Measurements from ENCODE around the gene STARD13. TPM values are rescaled to one million over a fixed set of nuclear protein-coding genes. Genes with fewer than 3 reads are reported as not detected.

The STARD13 gene
- total and polyA plus RNA-seq, 2 donors (not counting 1 experiment from before 2014, with no cell fraction given), result 0.06 to 0.22 TPM

DNA sequence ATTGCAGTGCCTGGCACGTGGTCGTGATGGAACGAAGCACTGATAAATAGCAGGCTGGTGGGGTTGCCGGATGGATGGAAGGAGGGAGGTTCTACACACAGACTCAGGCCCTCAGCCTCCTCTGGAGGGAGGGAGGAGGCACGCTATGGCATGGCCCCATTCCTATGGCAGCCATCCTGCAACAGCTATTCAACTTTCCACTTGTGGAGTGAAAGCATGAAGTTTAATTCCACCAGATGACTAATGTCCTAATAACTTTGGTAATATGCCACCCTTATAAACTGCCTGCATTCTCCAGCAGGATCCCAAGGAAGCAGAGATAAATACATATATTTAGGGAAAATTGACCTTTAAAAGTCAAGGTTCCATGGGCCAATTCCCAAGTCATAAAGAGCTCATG lies 176.9 kb downstream of the STARD13 start:
- no peak overlapping the region for H2AFZ ChIP-seq (ENCODE audit: insufficient read depth, low read depth, low read length, poor library complexity, severe bottlenecking)
- H3K4me1 ChIP-seq (ENCODE audit: control insufficient read depth in 2 of 2, insufficient read depth in 2 of 2, low read length in 2 of 2), result peaks cover 33 to 51% of the 10 kb centered on the region in 2 donors
- no peak overlapping the region for H3K4me3 ChIP-seq (ENCODE audit: control extremely low read depth in 1 of 5, extremely low read depth in 1 of 5, insufficient read depth in 1 of 5, low read depth in 2 of 5, low read length in 4 of 5)
- no peak for TF ChIP-seq CTCF (IDR thresholded peaks at IDR 0.05)
- no peak for TF ChIP-seq EZH2 (IDR thresholded peaks at IDR 0.05; ENCODE audit: borderline replicate concordance, insufficient read depth, low read depth, low read length, poor library complexity, severe bottlenecking)
- ChIA-PET POLR2A (no interaction called here), CTCF (no interaction called here)
- no peak overlapping the region for H3K9ac ChIP-seq (ENCODE audit: low read length)
- Mint-ChIP-seq H3K4me3 (no peak overlapping the region), H3K9me3 (ENCODE audit: insufficient read depth) (no peaks in the 10 kb centered on the region), H3K27me3 (peaks cover 33% of the 10 kb centered on the region), H3K4me1 (peaks cover 53% of the 10 kb centered on the region), H3K27ac (no peak overlapping the region)
- H3K9me3 ChIP-seq (ENCODE audit: control extremely low read depth in 1 of 3, control insufficient read depth in 2 of 3, insufficient read depth in 1 of 3, low read length in 2 of 3), result peaks cover 0 to 4% (median 0%) of the 10 kb centered on the region in 3 donors
- no peak overlapping the region for H3K4me2 ChIP-seq (replicated peaks; ENCODE audit: low read depth, low read length, poor library complexity, severe bottlenecking)
- no peaks in the 10 kb centered on the region for H3K79me2 ChIP-seq (ENCODE audit: control insufficient read depth, insufficient read depth, low read length)
- H4K20me1 ChIP-seq (ENCODE audit: control insufficient read depth, insufficient read depth, low read length, poor library complexity, severe bottlenecking), result no peaks in the 10 kb centered on the region
- DNase-seq, result no peak
- no peak for ATAC-seq (ENCODE audit: low read depth)
- intact Hi-C loops (cut with micrococcal nuclease), result no loop called here
- H3K27ac ChIP-seq (ENCODE audit: low read length in 2 of 2), result no peak overlapping the region
- H3K27me3 ChIP-seq (replicated peaks in 1 of 4; ENCODE audit: control extremely low read depth in 1 of 4, control insufficient read depth in 3 of 4, insufficient read depth in 4 of 4, low read length in 3 of 4), result peaks cover 0 to 19% (median 6%) of the 10 kb centered on the region in 4 experiments
- no CpG with 5 or more reads among the region's 5 CpGs for WGBS (ENCODE audit: insufficient coverage)
- no peaks in the 10 kb centered on the region for H3K36me3 ChIP-seq (replicated peaks in 1 of 2; ENCODE audit: control extremely low read depth in 1 of 2, control insufficient read depth in 1 of 2, extremely low read depth in 1 of 2, insufficient read depth in 2 of 2, low read length in 1 of 2)

DNA sequence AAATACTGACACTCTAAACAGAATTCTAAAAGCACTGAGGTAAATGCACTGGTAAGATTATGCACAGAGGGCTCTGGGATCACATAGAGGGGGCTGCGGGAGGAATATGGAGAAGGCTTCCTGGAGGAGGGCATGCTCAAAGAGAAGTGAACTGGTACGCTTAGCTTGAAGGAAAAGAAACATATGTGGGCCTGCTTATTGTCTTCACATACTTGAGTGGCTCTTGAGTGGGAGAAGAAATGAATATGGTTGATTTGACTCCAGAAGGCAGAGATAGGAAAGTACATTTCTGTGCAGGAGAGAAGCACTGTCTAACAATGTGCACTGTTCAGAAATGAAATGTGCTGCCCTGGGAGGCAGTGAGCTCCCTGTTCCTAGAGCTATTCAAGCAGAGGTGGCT lies 178.2 kb downstream of the STARD13 start:
- H3K9me3 Mint-ChIP-seq (ENCODE audit: insufficient read depth), result no peaks in the 10 kb centered on the region
- ATAC-seq (ENCODE audit: low read depth) (no peak), DNase-seq (no peak)
- Histone ChIP-seq H3K9me3 (ENCODE audit: control extremely low read depth in 1 of 3, control insufficient read depth in 2 of 3, insufficient read depth in 1 of 3, low read length in 2 of 3) (peaks cover 0 to 4% (median 0%) of the 10 kb centered on the region in 3 donors), H4K20me1 (ENCODE audit: control insufficient read depth, insufficient read depth, low read length, poor library complexity, severe bottlenecking) (no peaks in the 10 kb centered on the region), H3K27me3 (replicated peaks in 1 of 4; ENCODE audit: control extremely low read depth in 1 of 4, control insufficient read depth in 3 of 4, insufficient read depth in 4 of 4, low read length in 3 of 4) (peaks cover 0 to 11% (median 5%) of the 10 kb centered on the region in 4 experiments), H3K4me1 (ENCODE audit: control insufficient read depth in 2 of 2, insufficient read depth in 2 of 2, low read length in 2 of 2) (peaks cover 33 to 51% of the 10 kb centered on the region in 2 donors), H3K36me3 (replicated peaks in 1 of 2; ENCODE audit: control extremely low read depth in 1 of 2, control insufficient read depth in 1 of 2, extremely low read depth in 1 of 2, insufficient read depth in 2 of 2, low read length in 1 of 2) (no peaks in the 10 kb centered on the region), H2AFZ (ENCODE audit: insufficient read depth, low read depth, low read length, poor library complexity, severe bottlenecking) (no peak overlapping the region), H3K4me2 (replicated peaks; ENCODE audit: low read depth, low read length, poor library complexity, severe bottlenecking) (no peak overlapping the region), H3K9ac (ENCODE audit: low read length) (no peak overlapping the region), H3K4me3 (ENCODE audit: control extremely low read depth in 1 of 5, extremely low read depth in 1 of 5, insufficient read depth in 1 of 5, low read depth in 2 of 5, low read length in 4 of 5) (no peak overlapping the region), H3K79me2 (ENCODE audit: control insufficient read depth, insufficient read depth, low read length) (no peaks in the 10 kb centered on the region), H3K27ac (ENCODE audit: low read length in 2 of 2) (no peak overlapping the region)
- POLR2A ChIA-PET, result no interaction called here
- H3K4me3 Mint-ChIP-seq, result peak overlapping the region; percentile 2
- H3K27me3 Mint-ChIP-seq, result peaks cover 32% of the 10 kb centered on the region
- 83% methylated on average over 2 of the region's 2 CpGs for WGBS (ENCODE audit: insufficient coverage)
- CTCF ChIA-PET, result no interaction called here
- TF ChIP-seq CTCF (IDR thresholded peaks at IDR 0.05) (no peak), EZH2 (IDR thresholded peaks at IDR 0.05; ENCODE audit: borderline replicate concordance, insufficient read depth, low read depth, low read length, poor library complexity, severe bottlenecking) (no peak)
- H3K27ac Mint-ChIP-seq, result no peak overlapping the region
- H3K4me1 Mint-ChIP-seq, result peaks cover 52% of the 10 kb centered on the region
- intact Hi-C loops (cut with micrococcal nuclease), result no loop called here

All from B cell (primary cell).